Uterus (tissue), 2 donors: ENCODE data around the gene ARL3.

Experiments used
- POLR2A ChIP-seq, 2 donors: fragments of 450-650 bp; IDR thresholded peaks; one replicate each; pipeline ENCODE4 v1.6.1; 2016; ENCODE audit warnings: antibody characterized with exemption in 2 of 2, mild to moderate bottlenecking in 1 of 2, moderate library complexity in 1 of 2
- TF ChIP-seq, protein P1 (sequence below), 4 experiments: fragments of 200-600 bp in 2 of 4; fragments of 450-650 bp in 2 of 4; sonication (generic) in 2 of 4; IDR thresholded peaks; one replicate each; pipeline ENCODE4 v1.5.1; 2016 to 2019; ENCODE audit warnings: antibody characterized with exemption in 4 of 4, mild to moderate bottlenecking in 2 of 4, moderate library complexity in 1 of 4

DNA sequence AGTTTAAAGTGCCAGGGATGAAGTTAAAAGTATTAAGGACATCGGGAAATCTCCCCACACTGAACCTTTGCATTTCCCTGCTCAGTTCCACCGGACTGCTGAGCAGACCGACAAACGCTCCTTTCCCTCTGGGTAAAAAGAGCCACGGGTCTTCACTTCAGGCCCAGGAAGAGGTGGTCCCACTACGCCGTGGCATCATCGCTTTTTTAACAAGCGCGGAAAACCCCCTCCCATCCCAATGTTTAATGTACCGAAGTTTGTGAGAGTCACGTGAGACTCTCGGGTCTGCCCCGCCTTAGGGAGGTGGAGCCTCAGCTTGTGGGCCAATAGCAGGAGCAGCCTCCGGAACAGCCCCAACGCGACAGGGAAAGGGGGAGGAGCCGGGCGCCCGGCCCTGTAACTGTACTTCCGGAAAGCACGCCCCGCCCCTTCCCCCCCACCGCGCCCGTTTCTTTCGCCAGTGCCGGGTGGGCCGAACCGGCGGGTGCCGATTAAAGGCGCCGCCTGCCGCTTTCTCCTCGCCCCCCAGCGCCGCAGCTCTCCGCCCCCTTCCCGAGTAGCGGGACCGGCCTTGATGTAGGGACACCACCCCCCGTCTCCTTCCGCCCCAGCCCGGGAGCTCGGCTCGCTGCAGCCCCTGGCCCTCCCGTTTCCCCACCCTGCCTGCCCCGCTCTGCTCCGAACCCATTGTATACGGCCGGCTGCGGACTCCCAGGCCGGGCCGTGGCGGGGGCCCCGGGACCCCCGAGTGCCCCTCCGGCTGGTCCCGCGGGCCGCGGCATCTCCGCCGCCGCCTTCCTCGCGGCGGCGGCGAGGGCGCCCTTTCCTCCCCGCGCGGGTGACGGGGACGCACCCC lies 72.1 kb downstream of the ARL3 start:
- TF ChIP-seq, protein P1, sequence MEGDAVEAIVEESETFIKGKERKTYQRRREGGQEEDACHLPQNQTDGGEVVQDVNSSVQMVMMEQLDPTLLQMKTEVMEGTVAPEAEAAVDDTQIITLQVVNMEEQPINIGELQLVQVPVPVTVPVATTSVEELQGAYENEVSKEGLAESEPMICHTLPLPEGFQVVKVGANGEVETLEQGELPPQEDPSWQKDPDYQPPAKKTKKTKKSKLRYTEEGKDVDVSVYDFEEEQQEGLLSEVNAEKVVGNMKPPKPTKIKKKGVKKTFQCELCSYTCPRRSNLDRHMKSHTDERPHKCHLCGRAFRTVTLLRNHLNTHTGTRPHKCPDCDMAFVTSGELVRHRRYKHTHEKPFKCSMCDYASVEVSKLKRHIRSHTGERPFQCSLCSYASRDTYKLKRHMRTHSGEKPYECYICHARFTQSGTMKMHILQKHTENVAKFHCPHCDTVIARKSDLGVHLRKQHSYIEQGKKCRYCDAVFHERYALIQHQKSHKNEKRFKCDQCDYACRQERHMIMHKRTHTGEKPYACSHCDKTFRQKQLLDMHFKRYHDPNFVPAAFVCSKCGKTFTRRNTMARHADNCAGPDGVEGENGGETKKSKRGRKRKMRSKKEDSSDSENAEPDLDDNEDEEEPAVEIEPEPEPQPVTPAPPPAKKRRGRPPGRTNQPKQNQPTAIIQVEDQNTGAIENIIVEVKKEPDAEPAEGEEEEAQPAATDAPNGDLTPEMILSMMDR (IDR thresholded peaks at IDR 0.05): peak in 2 of 4 experiments; percentile 7 to 9
- peak; percentile 77 to 96 for TF ChIP-seq POLR2A (IDR thresholded peaks at IDR 0.05)
